Transverse colon (tissue), 4 donors: Measurements from ENCODE around the gene MRNIP.

Experiments
- CTCF ChIP-seq, 5 experiments: fragments of 200-600 bp in 3 of 5; fragments of 450-650 bp in 2 of 5; sonication (generic) in 3 of 5; IDR thresholded peaks; 1 replicate in 2 of 5; 2 replicates in 3 of 5; pipeline ENCODE4 v1.5.1; 2016 to 2017; ENCODE audit warnings: antibody characterized with exemption in 5 of 5, inconsistent platforms in 3 of 5, mild to moderate bottlenecking in 2 of 5, moderate library complexity in 1 of 5
- POLR2A ChIP-seq: fragments of 450-650 bp; IDR thresholded peaks from one replicate; pipeline ENCODE4 v1.6.1; 2016; ENCODE audit warnings: antibody characterized with exemption, mild to moderate bottlenecking, moderate library complexity
- POLR2AphosphoS5 ChIP-seq, 3 donors: sonication (generic); formaldehyde crosslinking; IDR thresholded peaks; one replicate each; pipeline ENCODE4 v1.6.1; 2016; ENCODE audit warnings: antibody characterized with exemption in 3 of 3

GRCh38 chr5:179800071-179800695, 58.4 kb downstream of the MRNIP start:
- TF ChIP-seq POLR2A (no peak), CTCF (IDR thresholded peaks at IDR 0.05) (no peak), POLR2AphosphoS5 (IDR thresholded peaks at IDR 0.05) (no peak)
